Measurements from ENCODE around the gene GRIN3B.

The GRIN3B gene

DNA sequence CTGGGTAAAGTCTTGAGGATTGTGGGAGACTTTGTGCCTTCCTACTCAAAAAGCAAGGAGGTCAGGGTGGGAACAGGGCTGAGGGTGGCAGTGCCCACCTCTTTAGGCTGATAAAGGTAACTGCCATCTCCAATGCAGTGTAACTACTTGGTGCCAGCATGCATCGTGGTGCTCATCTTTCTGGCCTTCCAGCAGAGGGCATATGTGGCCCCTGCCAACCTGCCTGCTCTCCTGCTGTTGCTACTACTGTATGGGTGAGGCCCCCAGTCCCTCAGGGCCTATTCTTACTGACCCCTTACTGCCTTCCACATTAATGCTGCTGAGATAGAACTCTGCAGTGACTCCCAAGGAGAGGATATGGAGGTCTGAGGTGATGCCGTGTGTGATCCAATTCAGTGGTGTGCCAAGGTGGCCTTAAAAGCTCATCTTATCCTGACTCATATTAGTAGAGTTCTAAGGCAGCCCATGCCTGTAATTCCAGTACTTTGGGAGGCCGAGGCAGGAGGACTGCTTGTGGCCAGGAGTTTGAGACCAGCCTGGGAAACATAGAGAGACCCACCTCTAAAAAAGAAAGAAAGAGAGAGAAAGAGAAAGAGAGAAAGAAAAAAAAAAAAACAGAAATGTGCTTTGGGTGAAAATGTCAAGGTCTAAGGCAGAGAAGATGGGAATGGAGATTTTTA, 57.1 kb downstream of the GRIN3B start:
- ChIA-PET POLR2A (interaction anchor here (1.2 kb wide), 1 partner anchor 18 kb away, joined by 5 read pairs; no protein-coding TSS in a partner anchor), CTCF (interaction anchor here (1.1 to 1.3 kb wide), 5 partner anchors 11 to 135 kb away, joined by 3 to 5 read pairs (median 3); partner anchors contain the start of gene RNU6-2)
- DNase-seq (ENCODE audit: extremely low spot score): no peak
- TF ChIP-seq, protein P1, sequence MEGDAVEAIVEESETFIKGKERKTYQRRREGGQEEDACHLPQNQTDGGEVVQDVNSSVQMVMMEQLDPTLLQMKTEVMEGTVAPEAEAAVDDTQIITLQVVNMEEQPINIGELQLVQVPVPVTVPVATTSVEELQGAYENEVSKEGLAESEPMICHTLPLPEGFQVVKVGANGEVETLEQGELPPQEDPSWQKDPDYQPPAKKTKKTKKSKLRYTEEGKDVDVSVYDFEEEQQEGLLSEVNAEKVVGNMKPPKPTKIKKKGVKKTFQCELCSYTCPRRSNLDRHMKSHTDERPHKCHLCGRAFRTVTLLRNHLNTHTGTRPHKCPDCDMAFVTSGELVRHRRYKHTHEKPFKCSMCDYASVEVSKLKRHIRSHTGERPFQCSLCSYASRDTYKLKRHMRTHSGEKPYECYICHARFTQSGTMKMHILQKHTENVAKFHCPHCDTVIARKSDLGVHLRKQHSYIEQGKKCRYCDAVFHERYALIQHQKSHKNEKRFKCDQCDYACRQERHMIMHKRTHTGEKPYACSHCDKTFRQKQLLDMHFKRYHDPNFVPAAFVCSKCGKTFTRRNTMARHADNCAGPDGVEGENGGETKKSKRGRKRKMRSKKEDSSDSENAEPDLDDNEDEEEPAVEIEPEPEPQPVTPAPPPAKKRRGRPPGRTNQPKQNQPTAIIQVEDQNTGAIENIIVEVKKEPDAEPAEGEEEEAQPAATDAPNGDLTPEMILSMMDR (IDR thresholded peaks at IDR 0.05; ENCODE audit: control extremely low read depth, extremely low read depth, low read depth, missing control alignments): peak; percentile 50

DNA sequence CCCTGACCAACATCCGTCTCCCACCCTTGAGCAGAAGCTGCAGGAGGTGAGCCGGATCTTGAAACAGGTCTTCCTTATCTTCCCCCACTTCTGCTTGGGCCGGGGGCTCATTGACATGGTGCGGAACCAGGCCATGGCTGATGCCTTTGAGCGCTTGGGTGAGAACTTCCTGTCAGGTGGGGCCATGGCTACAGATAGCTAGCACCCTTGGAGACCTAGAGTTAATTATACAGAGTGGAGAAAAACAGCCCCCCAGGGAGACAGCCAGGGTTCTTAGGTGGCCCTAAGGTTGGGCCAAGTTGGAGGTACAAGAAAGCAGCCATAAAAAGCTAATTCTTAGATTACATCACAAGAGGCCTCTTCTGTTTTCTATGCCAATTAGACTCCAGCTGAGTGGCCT, 57.9 kb downstream of the GRIN3B start:
- CTCF ChIA-PET: interaction anchor here (1.1 to 1.3 kb wide), 2 partner anchors 40 to 134 kb away, joined by 3 read pairs; no protein-coding TSS in a partner anchor
- POLR2A ChIA-PET: interaction anchor here (1.2 kb wide), 1 partner anchor 17 kb away, joined by 5 read pairs; no protein-coding TSS in a partner anchor
- no peak for DNase-seq (ENCODE audit: extremely low spot score)
- TF ChIP-seq, protein P1 (IDR thresholded peaks at IDR 0.05; ENCODE audit: control extremely low read depth, extremely low read depth, low read depth, missing control alignments): no peak
